GM19455 (cell line): ENCODE measurements around the gene DTX2.
"Not testable (repeated sequence)": the region's sequence is repeated elsewhere in the genome, so short reads cannot be mapped to it uniquely, and the experiment has no call there.

ENCODE experiments used
- ATAC-seq: cut with Tn5 transposase; IDR thresholded peaks from one replicate; pipeline ENCODE4 v1.9.1; 2021; ENCODE audit not compliant: unreplicated experiment

The DTX2 gene

DNA sequence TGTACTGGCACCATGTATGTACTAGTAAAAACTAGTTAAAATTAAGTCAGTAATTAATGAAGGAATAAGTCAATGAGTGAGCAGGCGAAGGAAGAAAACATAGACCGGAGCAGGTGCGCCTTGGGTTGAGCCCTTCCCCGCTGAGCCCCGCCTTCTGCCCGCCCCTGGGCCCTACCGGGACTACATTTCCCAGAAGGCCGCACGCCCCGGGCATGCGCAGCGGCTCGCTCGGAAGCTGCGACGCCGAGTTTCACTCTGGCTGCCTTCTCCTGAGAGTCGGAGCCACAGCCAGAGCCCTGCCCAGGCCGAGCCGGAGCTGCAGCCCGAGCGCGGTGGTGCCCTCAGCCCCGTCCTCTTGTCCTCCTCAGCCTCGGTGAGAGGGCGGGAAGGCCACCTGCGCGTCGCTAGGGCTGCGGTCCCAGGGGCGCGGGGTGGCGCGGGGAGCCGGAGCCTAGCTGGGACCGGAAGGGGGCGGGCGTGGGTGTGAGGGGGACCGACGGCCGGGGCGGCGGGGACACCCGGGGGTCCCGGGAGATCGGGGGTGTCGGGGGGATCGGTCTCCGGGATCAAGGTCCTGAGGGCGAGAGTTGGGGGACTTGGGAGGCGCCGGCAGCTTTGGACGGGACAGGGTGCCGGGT lies at the start of gene DTX2:
TSS of gene DTX2 (plus strand) at position 246 of the 638 bp plus-strand sequence. CDS start 18,801 bp downstream, outside the sequence.
- peak; percentile 98 for ATAC-seq

DNA sequence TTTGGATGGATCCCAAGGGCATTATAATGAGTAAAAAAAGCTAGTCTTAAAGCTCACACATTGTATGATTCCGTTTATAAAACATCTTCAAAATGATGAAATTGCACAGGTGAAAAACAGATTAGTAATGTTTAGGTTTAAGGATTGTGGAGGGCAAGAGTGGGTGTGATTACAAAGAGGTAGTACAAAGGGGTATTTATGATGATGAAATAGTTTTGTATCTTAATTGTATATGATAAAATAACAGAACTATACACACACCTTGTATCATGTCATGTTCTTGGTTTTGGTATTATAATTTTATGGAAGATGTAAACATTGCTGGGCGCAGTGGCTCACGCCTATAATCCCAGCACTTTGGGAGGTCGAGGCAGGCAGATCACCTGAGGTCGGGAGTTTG lies 49.3 kb upstream of the DTX2 start:
- no peak for ATAC-seq

DNA sequence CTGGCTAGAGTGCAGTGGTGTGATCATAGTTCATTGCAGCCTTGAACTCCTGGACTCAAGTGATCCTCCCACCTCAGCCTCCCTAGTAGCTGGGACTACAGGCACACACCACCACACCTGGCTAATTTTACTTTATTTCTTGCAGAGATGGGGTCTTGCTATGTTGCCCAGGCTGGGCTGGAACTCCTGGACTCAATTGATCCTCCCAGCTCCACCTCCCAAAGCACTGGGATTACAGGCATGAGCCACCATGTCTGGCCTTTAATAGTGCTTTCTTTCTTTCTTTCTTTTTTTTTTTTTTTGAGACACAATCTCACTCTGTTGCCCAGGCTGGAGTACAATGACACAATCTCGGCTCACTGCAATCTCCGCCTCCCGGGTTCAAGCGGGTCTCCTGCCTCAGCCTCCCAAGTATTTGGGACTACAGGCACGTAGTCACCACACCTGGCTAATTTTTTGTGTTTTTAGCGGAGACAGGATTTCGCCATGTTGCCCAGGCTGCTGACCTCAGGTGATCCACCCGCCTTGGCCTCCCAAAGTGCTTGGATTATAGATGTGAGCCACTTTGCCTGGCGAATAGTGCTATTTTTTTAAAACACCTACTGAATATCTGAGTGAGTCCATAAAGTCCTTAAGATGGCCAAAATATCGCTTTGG lies 43.7 kb upstream of the DTX2 start:
- ATAC-seq: not testable (repeated sequence)

DNA sequence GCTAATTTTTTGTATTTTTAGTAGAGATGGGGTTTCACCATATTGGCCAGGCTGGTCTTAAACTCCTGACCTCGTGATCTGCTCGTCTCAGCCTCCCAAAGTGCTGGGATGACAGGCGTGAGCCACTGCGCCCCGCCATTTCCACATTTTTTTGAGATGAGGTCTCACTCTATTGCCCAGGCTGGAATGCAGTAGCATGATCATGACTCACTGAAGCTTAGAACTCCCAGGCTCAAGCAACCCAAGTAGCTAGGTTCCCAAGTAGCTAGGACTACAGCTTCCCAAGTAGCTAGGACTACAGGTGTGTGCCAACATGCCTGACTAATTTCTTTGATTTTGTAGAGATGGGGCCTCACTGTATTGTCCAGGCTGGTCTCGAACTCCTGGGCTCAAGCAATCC lies 40.4 kb upstream of the DTX2 start:
- not testable (repeated sequence) for ATAC-seq

DNA sequence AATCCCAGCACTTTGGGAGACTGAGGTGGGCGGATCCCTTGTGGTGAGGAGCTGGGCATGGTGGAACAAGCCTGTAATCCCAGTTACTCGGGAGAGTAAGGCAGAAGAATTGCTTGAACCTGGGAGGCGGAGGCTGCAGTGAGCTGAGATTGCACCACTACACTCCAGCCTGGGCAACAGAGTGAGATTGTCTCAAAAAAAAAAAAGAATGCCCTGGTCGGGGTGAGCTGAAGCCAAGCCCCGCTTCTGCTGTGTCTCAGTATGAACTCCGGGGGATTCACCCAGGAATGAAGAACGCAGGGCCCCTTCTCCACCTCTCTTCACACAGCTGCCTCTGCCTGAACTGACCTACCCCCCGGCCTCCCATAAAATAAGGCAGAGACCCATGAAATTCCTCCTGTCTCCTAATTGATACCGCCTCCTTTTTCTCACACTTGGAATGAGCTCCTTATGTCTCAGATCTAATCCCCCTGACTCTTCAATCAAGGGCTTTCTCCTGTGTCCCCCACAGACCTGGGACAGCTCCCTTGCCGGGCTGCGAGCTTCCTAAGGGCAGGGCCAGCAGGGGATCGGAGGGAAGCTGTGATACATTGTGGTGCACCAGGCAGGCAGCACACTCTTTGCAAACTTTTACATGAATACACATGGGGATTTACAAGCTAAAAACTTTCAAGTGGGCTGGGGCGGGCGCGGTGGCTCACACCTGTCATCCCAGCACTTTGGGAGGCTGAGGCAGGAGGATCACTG lies 37.7 kb upstream of the DTX2 start:
- no peak for ATAC-seq

DNA sequence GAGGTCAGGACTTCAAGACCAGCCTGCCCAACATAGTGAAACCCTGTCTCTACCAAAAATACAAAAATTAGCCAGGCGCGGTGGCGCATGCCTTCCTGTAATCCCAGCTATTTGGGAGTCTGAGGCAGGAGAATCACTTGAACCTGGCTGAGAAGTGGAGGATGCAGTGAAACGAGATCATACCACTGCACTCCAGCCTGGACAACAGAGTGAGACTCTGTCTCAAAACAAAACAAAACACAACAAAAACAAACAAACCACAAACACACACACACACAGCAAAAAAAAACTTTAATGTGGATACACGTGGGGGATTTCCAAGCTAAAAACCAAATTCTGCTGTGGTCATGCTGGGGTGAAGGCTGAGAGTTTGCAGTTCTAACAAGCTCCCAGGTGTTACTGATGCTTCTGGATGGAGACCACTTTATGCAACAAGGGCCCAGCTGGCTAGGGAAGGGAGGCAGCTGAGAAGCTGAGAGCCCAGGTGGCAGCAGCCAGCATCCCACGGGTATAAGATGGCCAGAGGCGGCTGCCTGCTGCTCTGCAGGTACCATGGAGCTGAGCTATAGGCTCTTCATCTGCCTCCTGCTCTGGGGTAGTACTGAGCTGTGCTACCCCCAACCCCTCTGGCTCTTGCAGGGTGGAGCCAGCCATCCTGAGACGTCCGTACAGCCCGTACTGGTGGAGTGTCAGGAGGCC lies 36.9 kb upstream of the DTX2 start, which contains the start of gene ZP3:
TSS of gene ZP3 (plus strand) at position 538 of the 699 bp plus-strand sequence. CDS start at position 553, 15 bp downstream.
- ATAC-seq: no peak

DNA sequence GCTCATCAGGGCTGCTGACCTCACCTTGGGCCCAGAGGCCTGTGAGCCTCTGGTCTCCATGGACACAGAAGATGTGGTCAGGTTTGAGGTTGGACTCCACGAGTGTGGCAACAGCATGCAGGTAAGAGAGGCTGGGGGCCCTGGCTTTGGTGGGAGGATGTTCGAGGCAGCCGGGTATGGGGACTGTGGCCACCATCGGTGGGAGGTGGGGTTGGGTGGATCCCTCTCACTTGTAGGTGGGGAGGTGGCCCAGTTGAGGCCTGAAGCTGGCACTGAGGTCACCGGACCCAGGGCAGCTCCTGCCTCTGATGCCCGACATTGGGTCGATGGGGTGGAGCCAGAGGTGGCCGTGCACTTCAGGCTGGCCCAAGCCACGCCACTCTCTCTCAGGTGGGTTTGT lies 36.4 kb upstream of the DTX2 start:
- ATAC-seq: no peak

DNA sequence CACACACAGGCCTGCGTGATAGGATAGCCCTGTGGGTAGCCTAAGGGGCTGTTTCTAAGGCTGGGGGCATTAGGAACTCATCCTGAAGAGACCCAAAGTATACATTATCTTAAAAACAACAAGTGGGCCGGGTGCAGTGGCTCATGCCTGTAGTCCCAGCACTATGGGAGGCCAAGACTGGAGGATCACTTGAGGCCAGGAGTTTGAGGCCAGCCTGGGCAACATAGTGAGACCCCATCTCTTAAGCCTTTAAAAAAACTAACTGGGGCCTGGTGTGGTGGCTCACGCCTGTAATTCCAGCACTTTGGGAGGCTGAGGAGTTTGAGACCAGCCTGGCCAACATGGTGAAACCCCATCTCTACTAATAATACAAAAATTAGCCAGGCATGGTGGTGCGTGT lies 36.0 kb upstream of the DTX2 start:
- not testable (repeated sequence) for ATAC-seq

DNA sequence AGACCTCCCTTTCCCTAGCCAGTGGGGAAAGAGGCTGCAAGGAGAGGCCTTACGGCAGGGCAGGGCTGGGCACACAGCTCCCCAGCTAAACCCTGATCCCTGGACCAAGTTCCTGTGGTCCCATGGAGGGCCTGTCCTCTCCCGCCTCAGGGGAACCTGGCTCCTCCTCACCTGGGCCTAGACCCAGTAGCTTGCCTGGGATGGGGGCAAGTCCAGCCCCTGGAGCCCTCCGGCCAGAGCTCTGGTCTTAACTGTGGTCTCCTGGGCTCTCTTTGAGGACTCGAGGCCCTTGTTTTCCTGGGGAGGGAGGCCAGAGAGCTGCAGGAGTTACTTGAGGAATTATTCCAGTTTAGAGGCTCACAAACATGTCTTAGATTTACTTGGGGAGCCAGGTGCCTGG lies 35.3 kb upstream of the DTX2 start:
- no peak for ATAC-seq

DNA sequence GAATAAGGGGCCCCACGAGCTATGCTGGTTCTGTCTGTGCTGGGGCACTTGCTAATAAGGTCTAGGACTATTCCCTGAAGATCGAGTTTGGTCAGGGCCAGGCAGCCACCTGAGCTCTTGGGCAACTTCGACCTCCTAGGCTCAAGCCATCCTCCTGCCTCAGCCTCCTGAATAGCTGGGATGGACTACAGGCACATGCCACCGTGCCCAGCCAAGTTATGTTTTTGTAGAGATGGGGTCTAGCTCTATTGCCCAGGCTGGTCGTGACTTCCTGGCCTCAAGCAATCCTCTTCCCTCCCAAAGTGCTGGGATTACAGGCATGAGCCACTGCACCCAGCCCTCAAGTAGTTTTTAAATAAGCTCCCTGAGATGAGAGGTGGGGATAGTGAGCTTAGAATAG lies 33.9 kb upstream of the DTX2 start:
- no peak for ATAC-seq

DNA sequence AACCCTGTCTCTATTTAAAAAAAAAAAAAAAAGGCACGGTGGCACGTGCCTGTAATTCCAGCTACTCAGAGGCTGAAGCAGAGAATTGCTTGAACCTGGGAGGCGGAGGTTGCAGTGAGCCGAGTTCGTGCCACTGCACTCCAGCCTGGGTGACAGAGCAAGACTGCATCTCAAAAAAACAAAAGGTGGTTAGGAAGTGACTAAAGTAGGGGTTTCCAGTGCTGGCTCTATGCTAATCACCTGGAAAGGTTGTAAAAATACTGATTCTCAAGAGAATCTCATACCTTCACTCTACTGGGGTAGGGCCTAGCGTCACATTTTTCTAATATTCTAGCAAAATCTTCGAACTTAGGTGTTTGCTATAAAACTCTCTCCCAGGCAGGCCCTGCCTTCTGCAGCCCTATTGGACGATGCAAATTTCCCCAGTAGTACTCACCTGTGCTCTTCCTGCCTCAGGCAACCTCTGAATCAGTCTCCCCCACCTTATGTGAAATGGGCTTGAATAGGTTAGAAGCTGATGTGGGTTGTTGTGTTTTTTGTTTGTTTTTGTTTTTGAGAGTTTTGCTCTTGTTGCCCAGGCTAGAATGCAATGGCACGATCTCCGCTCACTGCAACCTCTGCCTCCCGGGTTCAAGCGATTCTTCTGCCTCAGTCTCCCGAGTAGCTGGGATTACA lies 33.2 kb upstream of the DTX2 start:
- no peak for ATAC-seq

DNA sequence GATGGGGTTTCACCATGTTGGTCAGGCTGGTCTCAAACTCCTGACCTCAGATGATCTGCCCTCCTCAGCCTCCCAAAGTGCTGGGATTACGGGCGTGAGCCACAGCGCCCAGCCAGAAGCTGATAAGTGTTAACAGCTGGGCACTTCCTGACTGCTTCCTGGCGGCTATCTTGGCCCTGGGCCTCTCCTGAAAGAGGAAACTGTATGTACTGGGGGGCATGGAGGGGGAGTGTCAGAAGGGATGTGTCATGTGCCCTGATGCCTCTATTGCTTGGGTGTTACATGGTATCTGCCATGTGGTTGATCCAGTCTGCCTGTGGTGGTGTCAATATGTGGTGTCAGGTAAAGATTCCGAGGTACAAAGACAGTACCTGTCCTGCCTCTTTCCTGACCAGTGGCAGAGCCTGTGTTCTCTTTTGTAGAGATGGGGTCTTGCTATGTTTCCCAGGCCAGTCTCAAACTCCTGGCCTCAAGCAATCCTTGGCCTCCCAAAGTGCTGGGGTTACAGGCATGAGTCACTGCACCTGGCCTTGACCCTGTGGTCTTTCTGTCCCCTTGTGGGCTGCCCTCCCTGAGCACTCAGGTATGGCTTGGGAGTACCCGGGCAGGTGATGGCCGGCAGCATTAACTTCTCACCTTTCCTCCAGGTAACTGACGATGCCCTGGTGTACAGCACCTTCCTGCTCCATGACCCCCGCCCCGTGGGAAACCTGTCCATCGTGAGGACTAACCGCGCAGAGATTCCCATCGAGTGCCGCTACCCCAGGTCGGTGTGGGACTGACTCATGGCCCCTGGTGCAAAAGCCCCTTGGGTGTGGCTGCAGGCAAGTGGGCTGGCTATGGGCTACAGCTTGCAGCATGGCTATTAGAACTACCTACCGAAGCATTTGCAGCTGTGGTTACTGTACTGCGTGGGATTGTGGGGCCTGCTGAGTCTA lies 32.4 kb upstream of the DTX2 start:
- no peak for ATAC-seq

DNA sequence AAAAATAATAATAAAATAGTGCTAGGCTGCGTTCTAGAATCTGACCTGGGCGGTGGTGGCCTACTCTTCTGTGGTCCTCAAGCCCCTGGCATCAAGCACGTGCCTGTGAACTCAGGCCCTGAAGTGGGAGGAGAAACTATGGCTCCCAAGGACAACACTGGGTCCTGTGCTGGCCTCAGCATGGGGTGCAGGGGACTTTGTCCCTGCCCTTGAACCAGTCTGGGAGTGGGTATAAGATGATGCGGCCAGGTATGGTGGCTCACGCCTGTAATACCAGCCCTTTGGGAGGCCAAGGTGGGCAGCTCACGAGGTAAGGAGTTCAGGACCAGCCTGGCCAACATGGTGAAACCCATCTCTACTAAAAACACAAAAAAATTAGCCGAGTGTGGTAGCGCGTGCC lies 31.3 kb upstream of the DTX2 start:
- ATAC-seq: no peak

DNA sequence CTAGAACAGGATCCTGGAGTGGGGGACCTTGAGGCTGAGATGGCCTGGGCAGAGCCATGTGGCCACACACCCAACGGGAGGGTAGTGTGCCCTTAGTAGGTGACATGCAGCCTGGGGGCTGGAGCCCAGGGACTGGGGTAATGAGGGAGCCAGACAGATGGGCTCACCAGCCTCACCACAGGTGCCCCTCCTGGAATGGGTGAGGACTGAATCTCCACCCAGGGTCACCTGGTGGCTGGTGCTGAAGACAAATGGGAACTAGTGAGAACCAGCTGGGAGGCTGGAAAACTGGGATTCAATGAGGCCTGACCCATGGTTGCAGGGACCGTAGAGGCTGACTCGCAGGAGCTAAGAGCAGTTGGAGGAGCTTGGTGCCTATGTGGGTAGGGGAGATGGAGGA lies 30.7 kb upstream of the DTX2 start:
- no peak for ATAC-seq

DNA sequence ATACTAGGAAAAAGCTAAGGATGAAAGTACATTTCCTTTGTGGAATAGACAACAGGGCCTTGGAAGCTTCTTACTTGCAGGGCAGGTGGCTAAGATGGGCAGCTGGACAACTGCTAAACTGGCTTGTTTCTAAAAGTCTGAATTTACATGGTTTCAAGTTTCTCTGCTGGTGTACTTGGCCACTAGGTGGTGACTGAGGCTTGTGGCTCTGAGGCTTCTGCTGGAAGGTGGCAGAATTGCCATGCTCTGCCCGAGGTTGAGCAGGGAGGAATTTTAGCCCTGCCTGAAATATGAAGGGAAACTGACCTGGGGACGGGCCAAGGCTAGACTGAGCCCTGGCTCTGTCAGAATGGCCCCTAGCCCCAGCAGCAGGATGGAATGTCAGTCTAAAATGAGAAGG lies 23.6 kb upstream of the DTX2 start:
- ATAC-seq: peak; percentile 56

DNA sequence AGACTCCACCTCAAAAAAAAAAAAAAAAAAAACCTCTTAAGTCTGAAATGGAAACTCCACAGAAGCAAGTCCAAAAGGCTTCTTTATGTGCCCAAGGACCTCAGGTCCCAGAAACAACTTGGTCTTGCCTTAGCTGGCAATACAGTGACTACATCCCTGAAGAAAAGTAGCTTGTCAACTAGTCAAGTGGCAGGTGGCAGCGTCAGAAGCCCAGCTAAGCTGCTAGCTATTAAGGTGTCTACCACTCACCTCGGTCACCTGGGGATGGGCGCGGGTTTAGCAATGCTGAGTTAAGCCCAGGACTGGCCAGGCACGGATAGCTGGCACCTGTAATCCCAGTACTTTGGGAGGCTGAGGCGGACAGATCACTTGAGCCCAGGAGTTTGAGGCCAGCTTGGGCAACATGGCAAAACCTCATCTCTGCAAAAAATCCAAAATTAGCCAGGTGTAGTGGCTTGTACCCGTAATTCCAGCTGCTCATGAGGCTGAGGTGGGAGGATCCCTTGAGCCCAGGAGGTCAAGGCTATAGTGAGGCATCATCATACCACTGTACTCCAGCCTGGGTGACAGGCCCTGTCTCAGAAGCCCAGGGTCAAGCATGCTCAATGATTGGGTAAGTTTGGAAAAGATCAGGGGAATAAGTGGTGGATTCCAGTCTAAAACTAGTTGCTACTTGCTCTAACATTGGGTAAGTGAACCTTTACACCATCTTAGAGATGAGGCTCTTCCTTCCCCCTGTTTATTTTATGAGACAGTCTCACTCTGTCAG lies 22.2 kb upstream of the DTX2 start:
- ATAC-seq: not testable (repeated sequence)

DNA sequence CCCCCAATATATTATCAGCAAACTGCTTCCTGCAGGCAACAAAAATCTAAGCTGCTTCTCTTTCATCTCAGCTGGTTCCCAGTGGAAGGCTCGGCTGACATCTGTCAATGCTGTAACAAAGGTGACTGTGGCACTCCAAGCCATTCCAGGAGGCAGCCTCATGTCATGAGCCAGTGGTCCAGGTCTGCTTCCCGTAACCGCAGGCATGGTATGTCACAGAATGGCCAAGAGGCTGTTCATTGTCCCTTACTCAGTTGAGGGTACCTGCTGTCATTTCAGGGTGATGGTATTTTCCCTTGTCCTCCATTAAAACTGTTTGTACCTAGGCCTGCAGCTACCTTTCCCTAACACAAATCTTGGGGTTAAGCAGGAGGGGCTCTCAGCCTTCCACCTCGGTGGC lies 21.1 kb upstream of the DTX2 start:
- ATAC-seq: not testable (repeated sequence)

DNA sequence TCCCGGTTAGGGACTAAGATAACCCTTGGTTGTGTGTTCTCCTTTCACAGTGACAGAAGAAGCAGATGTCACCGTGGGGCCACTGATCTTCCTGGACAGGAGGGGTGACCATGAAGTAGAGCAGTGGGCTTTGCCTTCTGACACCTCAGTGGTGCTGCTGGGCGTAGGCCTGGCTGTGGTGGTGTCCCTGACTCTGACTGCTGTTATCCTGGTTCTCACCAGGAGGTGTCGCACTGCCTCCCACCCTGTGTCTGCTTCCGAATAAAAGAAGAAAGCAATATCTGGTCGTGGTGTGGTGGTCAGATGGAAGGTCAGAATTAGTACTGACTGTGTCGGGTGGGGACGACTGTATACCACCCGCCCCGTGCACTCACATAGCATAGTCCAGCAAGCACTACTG lies 19.7 kb upstream of the DTX2 start:
- ATAC-seq: not testable (repeated sequence)
